ENCODE data around the gene DEDD2.

Gene DEDD2

GRCh38 chr19:42184401-42184861 lies 33.0 kb downstream of the DEDD2 start:
- H3K36me3 ChIP-seq (ENCODE audit: control insufficient read depth in 1 of 2, insufficient read depth in 2 of 2, low read depth in 1 of 2, low read length in 2 of 2), result no peaks in the 10 kb centered on the region
- no peaks in the 10 kb centered on the region for H3K4me1 ChIP-seq (ENCODE audit: control insufficient read depth, insufficient read depth, low read depth, low read length)
- WGBS, result 0% methylated on average over 1 of the region's 1 CpG

GRCh38 chr19:42178791-42179674 lies 38.4 kb downstream of the DEDD2 start:
- 19% methylated on average over 13 of the region's 13 CpGs for WGBS
- no peak overlapping the region for H3K4me2 ChIP-seq (ENCODE audit: low read length, poor library complexity, severe bottlenecking)
- H4K91ac ChIP-seq (ENCODE audit: low read length), result no peak overlapping the region
- H2BK12ac ChIP-seq (ENCODE audit: low read length in 2 of 2), result no peak overlapping the region
- H3K9me3 ChIP-seq (ENCODE audit: control insufficient read depth, low read length), result no peaks in the 10 kb centered on the region
- no peak overlapping the region for H2BK120ac ChIP-seq (ENCODE audit: low read depth, low read length)
- no peak overlapping the region for H2AFZ ChIP-seq (ENCODE audit: low read depth, low read length)
- no peak overlapping the region for H3K14ac ChIP-seq (ENCODE audit: low read length in 2 of 2)
- H3K79me1 ChIP-seq (replicated peaks; ENCODE audit: low read length, poor library complexity, severe bottlenecking), result no peaks in the 10 kb centered on the region
- H3K9ac ChIP-seq (ENCODE audit: low read length), result no peak overlapping the region
- no peaks in the 10 kb centered on the region for H3K36me3 ChIP-seq (ENCODE audit: control insufficient read depth in 1 of 2, insufficient read depth in 2 of 2, low read depth in 1 of 2, low read length in 2 of 2)
- no peak overlapping the region for H3K18ac ChIP-seq (ENCODE audit: low read depth in 1 of 2, low read length in 2 of 2)
- no peak overlapping the region for H2BK15ac ChIP-seq (ENCODE audit: low read depth, poor library complexity, severe bottlenecking)
- no peak overlapping the region for H3K27ac ChIP-seq (ENCODE audit: low read length, poor library complexity, severe bottlenecking)
- H3K23ac ChIP-seq (ENCODE audit: low read length in 2 of 2), result no peak overlapping the region
- peaks cover 9% of the 10 kb centered on the region for H3K4me1 ChIP-seq (ENCODE audit: control insufficient read depth, insufficient read depth, low read depth, low read length)
- H4K8ac ChIP-seq (ENCODE audit: low read length), result no peak overlapping the region
- H3K4me3 ChIP-seq (ENCODE audit: insufficient read depth in 1 of 2, low read depth in 1 of 2, low read length in 2 of 2), result no peak overlapping the region
- H3K4ac ChIP-seq (ENCODE audit: low read depth in 1 of 2, low read length in 2 of 2), result no peak overlapping the region
- H3K27me3 ChIP-seq (ENCODE audit: control insufficient read depth in 1 of 2, insufficient read depth in 1 of 2, low read length in 2 of 2), result peaks cover 70 to 75% of the 10 kb centered on the region in 2 experiments
- no peak overlapping the region for H2AK5ac ChIP-seq (ENCODE audit: low read length, severe bottlenecking)
- H2BK5ac ChIP-seq (ENCODE audit: low read depth, low read length, poor library complexity, severe bottlenecking), result no peak overlapping the region
- no peak for DNase-seq

More at GRCh38 chr19:42184401-42184861, 33.0 kb downstream of the DEDD2 start:
- Histone ChIP-seq H2AFZ (ENCODE audit: low read depth, low read length) (no peak overlapping the region), H4K8ac (ENCODE audit: low read length) (no peak overlapping the region), H2BK15ac (ENCODE audit: low read depth, poor library complexity, severe bottlenecking) (no peak overlapping the region), H3K9me3 (ENCODE audit: control insufficient read depth, low read length) (no peaks in the 10 kb centered on the region), H4K91ac (ENCODE audit: low read length) (no peak overlapping the region), H3K14ac (ENCODE audit: low read length in 2 of 2) (no peak overlapping the region), H3K27me3 (ENCODE audit: control insufficient read depth in 1 of 2, insufficient read depth in 1 of 2, low read length in 2 of 2) (peaks cover 28 to 31% of the 10 kb centered on the region in 2 experiments), H2AK5ac (ENCODE audit: low read length, severe bottlenecking) (no peak overlapping the region), H3K4ac (ENCODE audit: low read depth in 1 of 2, low read length in 2 of 2) (no peak overlapping the region), H3K27ac (ENCODE audit: low read length, poor library complexity, severe bottlenecking) (no peak overlapping the region), H2BK5ac (ENCODE audit: low read depth, low read length, poor library complexity, severe bottlenecking) (no peak overlapping the region), H3K4me2 (ENCODE audit: low read length, poor library complexity, severe bottlenecking) (no peak overlapping the region), H3K23ac (ENCODE audit: low read length in 2 of 2) (no peak overlapping the region), H3K18ac (ENCODE audit: low read depth in 1 of 2, low read length in 2 of 2) (no peak overlapping the region), H3K79me1 (replicated peaks; ENCODE audit: low read length, poor library complexity, severe bottlenecking) (no peaks in the 10 kb centered on the region), H2BK120ac (ENCODE audit: low read depth, low read length) (no peak overlapping the region), H3K9ac (ENCODE audit: low read length) (peak overlapping the region; percentile 51), H2BK12ac (ENCODE audit: low read length in 2 of 2) (no peak overlapping the region), H3K4me3 (ENCODE audit: insufficient read depth in 1 of 2, low read depth in 1 of 2, low read length in 2 of 2) (no peak overlapping the region)
- DNase-seq, result peak; percentile 80

DNA sequence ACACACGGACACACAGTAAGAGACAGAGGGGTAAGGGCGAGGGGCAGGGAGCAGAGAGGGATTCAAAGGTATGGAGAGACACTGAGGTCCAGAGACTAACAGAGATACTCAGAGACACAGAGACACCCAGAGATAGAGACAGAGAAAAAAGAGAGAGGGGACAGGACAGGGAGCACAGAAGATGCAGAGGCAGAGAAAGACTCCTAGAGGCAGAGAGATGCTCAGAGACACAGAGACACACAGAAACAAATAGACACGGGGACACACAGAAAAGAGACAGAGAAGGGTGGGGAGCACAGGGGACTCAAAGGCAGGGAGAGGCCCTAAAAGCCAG lies 39.8 kb downstream of the DEDD2 start:
- 45% methylated on average over 3 of the region's 3 CpGs for WGBS

GRCh38 chr19:42176990-42177685 lies 40.3 kb downstream of the DEDD2 start:
- peak; percentile 83 for DNase-seq

More for the DNA sequence above, 39.8 kb downstream of the DEDD2 start:
- Histone ChIP-seq H2AK5ac (ENCODE audit: low read length, severe bottlenecking) (no peak overlapping the region), H3K4me1 (ENCODE audit: control insufficient read depth, insufficient read depth, low read depth, low read length) (peaks cover 9% of the 10 kb centered on the region), H3K36me3 (ENCODE audit: control insufficient read depth in 1 of 2, insufficient read depth in 2 of 2, low read depth in 1 of 2, low read length in 2 of 2) (no peaks in the 10 kb centered on the region), H3K9me3 (ENCODE audit: control insufficient read depth, low read length) (no peaks in the 10 kb centered on the region), H2AFZ (ENCODE audit: low read depth, low read length) (no peak overlapping the region), H3K27me3 (ENCODE audit: control insufficient read depth in 1 of 2, insufficient read depth in 1 of 2, low read length in 2 of 2) (peaks cover 83 to 84% of the 10 kb centered on the region in 2 experiments), H2BK5ac (ENCODE audit: low read depth, low read length, poor library complexity, severe bottlenecking) (no peak overlapping the region), H3K4ac (ENCODE audit: low read depth in 1 of 2, low read length in 2 of 2) (no peak overlapping the region), H2BK120ac (ENCODE audit: low read depth, low read length) (no peak overlapping the region), H3K4me3 (ENCODE audit: insufficient read depth in 1 of 2, low read depth in 1 of 2, low read length in 2 of 2) (no peak overlapping the region), H3K9ac (ENCODE audit: low read length) (no peak overlapping the region), H3K4me2 (ENCODE audit: low read length, poor library complexity, severe bottlenecking) (no peak overlapping the region), H4K91ac (ENCODE audit: low read length) (no peak overlapping the region), H3K18ac (ENCODE audit: low read depth in 1 of 2, low read length in 2 of 2) (no peak overlapping the region), H2BK15ac (ENCODE audit: low read depth, poor library complexity, severe bottlenecking) (no peak overlapping the region), H2BK12ac (ENCODE audit: low read length in 2 of 2) (no peak overlapping the region), H4K8ac (ENCODE audit: low read length) (no peak overlapping the region), H3K79me1 (replicated peaks; ENCODE audit: low read length, poor library complexity, severe bottlenecking) (no peaks in the 10 kb centered on the region), H3K23ac (ENCODE audit: low read length in 2 of 2) (no peak overlapping the region), H3K14ac (ENCODE audit: low read length in 2 of 2) (no peak overlapping the region), H3K27ac (ENCODE audit: low read length, poor library complexity, severe bottlenecking) (no peak overlapping the region)
- DNase-seq, result no peak

More at GRCh38 chr19:42176990-42177685, 40.3 kb downstream of the DEDD2 start:
- Histone ChIP-seq H2BK15ac (ENCODE audit: low read depth, poor library complexity, severe bottlenecking) (no peak overlapping the region), H3K14ac (ENCODE audit: low read length in 2 of 2) (no peak overlapping the region), H2AK5ac (ENCODE audit: low read length, severe bottlenecking) (no peak overlapping the region), H3K18ac (ENCODE audit: low read depth in 1 of 2, low read length in 2 of 2) (no peak overlapping the region), H3K9me3 (ENCODE audit: control insufficient read depth, low read length) (no peaks in the 10 kb centered on the region), H4K8ac (ENCODE audit: low read length) (no peak overlapping the region), H3K27ac (ENCODE audit: low read length, poor library complexity, severe bottlenecking) (no peak overlapping the region), H3K79me1 (replicated peaks; ENCODE audit: low read length, poor library complexity, severe bottlenecking) (no peaks in the 10 kb centered on the region), H3K4ac (ENCODE audit: low read depth in 1 of 2, low read length in 2 of 2) (no peak overlapping the region), H3K4me3 (ENCODE audit: insufficient read depth in 1 of 2, low read depth in 1 of 2, low read length in 2 of 2) (peak overlapping the region; percentile 38 to 40), H3K23ac (ENCODE audit: low read length in 2 of 2) (peak overlapping the region in 1 of 2 experiments; percentile 70), H4K91ac (ENCODE audit: low read length) (no peak overlapping the region), H3K9ac (ENCODE audit: low read length) (peak overlapping the region; percentile 20), H3K4me1 (ENCODE audit: control insufficient read depth, insufficient read depth, low read depth, low read length) (peaks cover 9% of the 10 kb centered on the region), H2AFZ (ENCODE audit: low read depth, low read length) (no peak overlapping the region), H3K36me3 (ENCODE audit: control insufficient read depth in 1 of 2, insufficient read depth in 2 of 2, low read depth in 1 of 2, low read length in 2 of 2) (no peaks in the 10 kb centered on the region), H2BK120ac (ENCODE audit: low read depth, low read length) (no peak overlapping the region), H3K4me2 (ENCODE audit: low read length, poor library complexity, severe bottlenecking) (peak overlapping the region; percentile 83), H3K27me3 (ENCODE audit: control insufficient read depth in 1 of 2, insufficient read depth in 1 of 2, low read length in 2 of 2) (peaks cover 84% of the 10 kb centered on the region in 2 experiments), H2BK5ac (ENCODE audit: low read depth, low read length, poor library complexity, severe bottlenecking) (no peak overlapping the region), H2BK12ac (ENCODE audit: low read length in 2 of 2) (no peak overlapping the region)
- 3% methylated on average over 39 of the region's 66 CpGs for WGBS

All from mesenchymal stem cell (in vitro differentiated cells and primary cell).